ENCODE results near the gene ZBTB20. TPM values are rescaled to one million over a fixed set of nuclear protein-coding genes. Genes with fewer than 3 reads are reported as not detected.

Gene ZBTB20
- total RNA-seq, 3 donors from 2014 or later (not counting 1 experiment from before 2014, with no cell fraction given) = 52.7 to 58.3 (median 55.9) TPM

- Mint-ChIP-seq H3K4me1 (peaks cover 16 to 28% of the 10 kb centered on the region in 2 donors), H3K4me3 (no peak overlapping the region), H3K27me3 (ENCODE audit: low read depth in 2 of 2) (peaks cover 0 to 2% of the 10 kb centered on the region in 2 donors), H3K9me3 (no peaks in the 10 kb centered on the region), H3K36me3 (no peaks in the 10 kb centered on the region), H3K27ac (no peak overlapping the region)
- intact Hi-C loops (cut with micrococcal nuclease) = no loop called here
- H3K4me3 ChIP-seq (ENCODE audit: low read length) = no peak overlapping the region
- H3K4me1 ChIP-seq (ENCODE audit: control insufficient read depth, insufficient read depth, low read length) = no peaks in the 10 kb centered on the region
- DNase-seq (no peak), ATAC-seq (no peak)
- H3K36me3 ChIP-seq (ENCODE audit: control insufficient read depth, insufficient read depth, low read length) = no peaks in the 10 kb centered on the region
- no peak overlapping the region for H3K27ac ChIP-seq (ENCODE audit: low read length)
- no peaks in the 10 kb centered on the region for H3K9me3 ChIP-seq (ENCODE audit: control insufficient read depth, insufficient read depth, low read length)
- no peak for TF ChIP-seq CTCF (IDR thresholded peaks at IDR 0.05)
- H3K27me3 ChIP-seq (ENCODE audit: control insufficient read depth, insufficient read depth, low read length) = no peaks in the 10 kb centered on the region
- WGBS (ENCODE audit: insufficient coverage) = over 99% methylated on average over 8 of the region's 8 CpGs
These were observed 648.3 kb downstream of the ZBTB20 start for GRCh38 chr3:114498539-114499370.

GRCh38 chr3:114496874-114497273 lies 650.2 kb downstream of the ZBTB20 start:
- 80% methylated on average over 2 of the region's 2 CpGs for WGBS (ENCODE audit: insufficient coverage)
- no peak for TF ChIP-seq CTCF (IDR thresholded peaks at IDR 0.05)
- H3K27ac Mint-ChIP-seq = no peak overlapping the region

GRCh38 chr3:114496466-114496865 lies 650.6 kb downstream of the ZBTB20 start:
- Histone ChIP-seq H3K27me3 (ENCODE audit: control insufficient read depth, insufficient read depth, low read length) (no peaks in the 10 kb centered on the region), H3K9me3 (ENCODE audit: control insufficient read depth, insufficient read depth, low read length) (no peaks in the 10 kb centered on the region), H3K4me3 (ENCODE audit: low read length) (no peak overlapping the region), H3K36me3 (ENCODE audit: control insufficient read depth, insufficient read depth, low read length) (no peaks in the 10 kb centered on the region), H3K27ac (ENCODE audit: low read length) (no peak overlapping the region), H3K4me1 (ENCODE audit: control insufficient read depth, insufficient read depth, low read length) (no peaks in the 10 kb centered on the region)
- Mint-ChIP-seq H3K4me3 (no peak overlapping the region), H3K27ac (no peak overlapping the region), H3K9me3 (no peaks in the 10 kb centered on the region), H3K4me1 (peaks cover 16 to 22% of the 10 kb centered on the region in 2 donors), H3K36me3 (no peaks in the 10 kb centered on the region), H3K27me3 (ENCODE audit: low read depth in 2 of 2) (no peaks in the 10 kb centered on the region)
- DNase-seq (no peak), ATAC-seq (no peak)
- intact Hi-C loops (cut with micrococcal nuclease) = no loop called here
- TF ChIP-seq CTCF (IDR thresholded peaks at IDR 0.05) = no peak
- 95% methylated on average over 3 of the region's 3 CpGs for WGBS (ENCODE audit: insufficient coverage)

More at GRCh38 chr3:114496874-114497273, 650.2 kb downstream of the ZBTB20 start:
- no peaks in the 10 kb centered on the region for H3K27me3 ChIP-seq (ENCODE audit: control insufficient read depth, insufficient read depth, low read length)
- Mint-ChIP-seq H3K4me1 (peaks cover 16 to 24% of the 10 kb centered on the region in 2 donors), H3K27me3 (ENCODE audit: low read depth in 2 of 2) (no peaks in the 10 kb centered on the region), H3K9me3 (no peaks in the 10 kb centered on the region), H3K36me3 (no peaks in the 10 kb centered on the region), H3K4me3 (no peak overlapping the region)
- no peaks in the 10 kb centered on the region for H3K4me1 ChIP-seq (ENCODE audit: control insufficient read depth, insufficient read depth, low read length)
- DNase-seq (no peak), ATAC-seq (no peak)
- H3K36me3 ChIP-seq (ENCODE audit: control insufficient read depth, insufficient read depth, low read length) = no peaks in the 10 kb centered on the region
- intact Hi-C loops (cut with micrococcal nuclease) = no loop called here
- no peak overlapping the region for H3K27ac ChIP-seq (ENCODE audit: low read length)
- no peak overlapping the region for H3K4me3 ChIP-seq (ENCODE audit: low read length)
- no peaks in the 10 kb centered on the region for H3K9me3 ChIP-seq (ENCODE audit: control insufficient read depth, insufficient read depth, low read length)
